DMS 273 (cell line): ENCODE data around the gene MAGEA9B.
"Not testable (repeated sequence)": the region's sequence is repeated elsewhere in the genome, so short reads cannot be mapped to it uniquely, and the experiment has no call there.

Experiments
- DNase-seq: peaks from one replicate; lab custom pipeline; 2025; ENCODE audit not compliant: unreplicated experiment; lab: John Stamatoyannopoulos, UW

MAGEA9B gene

GRCh38 chrX:149587359-149587758 is at the start of gene MAGEA9B:
Gene MAGEA9B, minus strand, starts transcription at chrX:149587459. Its CDS starts 4,280 bp downstream, at chrX:149583179.
- DNase-seq, result not testable (repeated sequence)

GRCh38 chrX:149633511-149633910 is 46.3 kb upstream of the MAGEA9B start:
- no peak for DNase-seq

- peak; percentile 83 for DNase-seq
Measured at GRCh38 chrX:149631234-149632165, 44.2 kb upstream of the MAGEA9B start, which contains the start of gene TMEM185A. Gene TMEM185A, minus strand, starts transcription at chrX:149631792. Its CDS starts 212 bp downstream, at chrX:149631580.

GRCh38 chrX:149630681-149631233 is 43.5 kb upstream of the MAGEA9B start:
- DNase-seq, result peak; percentile 63

GRCh38 chrX:149629730-149630387 is 42.6 kb upstream of the MAGEA9B start:
- DNase-seq, result no peak

GRCh38 chrX:149628768-149629167 is 41.5 kb upstream of the MAGEA9B start:
- DNase-seq, result no peak

- DNase-seq, result peak; percentile 67
Measured at GRCh38 chrX:149628280-149628679, 41.0 kb upstream of the MAGEA9B start.

GRCh38 chrX:149626829-149627228 is 39.6 kb upstream of the MAGEA9B start:
- DNase-seq, result not testable (repeated sequence)

- DNase-seq, result not testable (repeated sequence)
Measured at GRCh38 chrX:149619662-149620061, 32.4 kb upstream of the MAGEA9B start.

- no peak for DNase-seq
Measured at GRCh38 chrX:149618871-149619270, 31.6 kb upstream of the MAGEA9B start.

GRCh38 chrX:149611623-149612175 is 24.4 kb upstream of the MAGEA9B start:
- DNase-seq, result no peak

GRCh38 chrX:149610511-149610910 is 23.3 kb upstream of the MAGEA9B start:
- DNase-seq, result no peak

GRCh38 chrX:149607699-149608098 is 20.4 kb upstream of the MAGEA9B start:
- no peak for DNase-seq

GRCh38 chrX:149605248-149605885 is 18.1 kb upstream of the MAGEA9B start:
- not testable (repeated sequence) for DNase-seq

- not testable (repeated sequence) for DNase-seq
Measured at GRCh38 chrX:149598603-149599002, 11.3 kb upstream of the MAGEA9B start.

- DNase-seq, result not testable (repeated sequence)
Measured at GRCh38 chrX:149595943-149596342, 8.7 kb upstream of the MAGEA9B start.

- DNase-seq, result not testable (repeated sequence)
Measured at GRCh38 chrX:149595214-149595613, 8.0 kb upstream of the MAGEA9B start, which contains the start of gene HSFX2. Gene HSFX2, minus strand, starts transcription at chrX:149595314. Its CDS starts 614 bp downstream, at chrX:149594700.

GRCh38 chrX:149590993-149591392 is 3.7 kb upstream of the MAGEA9B start:
- DNase-seq, result not testable (repeated sequence)

GRCh38 chrX:149585631-149586030 is 1.6 kb downstream of the MAGEA9B start:
- DNase-seq, result not testable (repeated sequence)

- not testable (repeated sequence) for DNase-seq
Measured at GRCh38 chrX:149573456-149573855, 13.8 kb downstream of the MAGEA9B start.
